DMS53 (cell line): ENCODE data around the gene JARID2.
"Not testable (repeated sequence)": the region's sequence is repeated elsewhere in the genome, so short reads cannot be mapped to it uniquely, and the experiment has no call there.

ENCODE experiments used
- DNase-seq: peaks from one replicate; lab custom pipeline; 2025; lab: John Stamatoyannopoulos, UW

JARID2 gene

GRCh38 chr6:15400572-15401004 lies 154.7 kb downstream of the JARID2 start:
- peak; percentile 85 for DNase-seq

- no peak for DNase-seq
Measured at GRCh38 chr6:15401120-15401519, 155.3 kb downstream of the JARID2 start.

GRCh38 chr6:15401769-15402250 lies 155.9 kb downstream of the JARID2 start:
- no peak for DNase-seq

GRCh38 chr6:15402406-15403045 lies 156.7 kb downstream of the JARID2 start:
- DNase-seq: no peak

- no peak for DNase-seq
Measured at GRCh38 chr6:15403094-15403755, 157.4 kb downstream of the JARID2 start.

- no peak for DNase-seq
Measured at GRCh38 chr6:15404685-15404980, 158.8 kb downstream of the JARID2 start.

GRCh38 chr6:15405129-15406068 lies 159.5 kb downstream of the JARID2 start:
- DNase-seq: no peak

DNA sequence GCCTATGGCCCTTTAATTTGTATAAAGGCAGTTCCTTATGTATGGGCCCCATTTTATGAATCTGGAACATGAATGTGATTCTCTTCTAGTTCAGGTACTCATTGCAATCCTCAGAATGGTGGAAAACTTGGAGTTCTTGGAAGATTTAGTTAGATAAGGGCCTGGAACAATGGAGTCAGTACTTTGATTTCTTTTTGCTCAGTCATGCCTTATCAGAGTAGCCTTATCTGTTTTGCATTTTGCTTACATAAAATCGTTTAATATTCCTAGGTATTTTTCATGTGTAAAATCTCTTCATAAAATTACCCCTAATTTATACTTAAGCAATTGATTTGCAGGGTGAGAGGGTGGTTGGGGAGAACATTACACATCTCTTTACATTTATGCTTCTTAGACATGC lies 160.6 kb downstream of the JARID2 start:
- DNase-seq: no peak

GRCh38 chr6:15408008-15408407 lies 162.1 kb downstream of the JARID2 start:
- no peak for DNase-seq

- no peak for DNase-seq
Measured at GRCh38 chr6:15408758-15409157, 162.9 kb downstream of the JARID2 start.

DNA sequence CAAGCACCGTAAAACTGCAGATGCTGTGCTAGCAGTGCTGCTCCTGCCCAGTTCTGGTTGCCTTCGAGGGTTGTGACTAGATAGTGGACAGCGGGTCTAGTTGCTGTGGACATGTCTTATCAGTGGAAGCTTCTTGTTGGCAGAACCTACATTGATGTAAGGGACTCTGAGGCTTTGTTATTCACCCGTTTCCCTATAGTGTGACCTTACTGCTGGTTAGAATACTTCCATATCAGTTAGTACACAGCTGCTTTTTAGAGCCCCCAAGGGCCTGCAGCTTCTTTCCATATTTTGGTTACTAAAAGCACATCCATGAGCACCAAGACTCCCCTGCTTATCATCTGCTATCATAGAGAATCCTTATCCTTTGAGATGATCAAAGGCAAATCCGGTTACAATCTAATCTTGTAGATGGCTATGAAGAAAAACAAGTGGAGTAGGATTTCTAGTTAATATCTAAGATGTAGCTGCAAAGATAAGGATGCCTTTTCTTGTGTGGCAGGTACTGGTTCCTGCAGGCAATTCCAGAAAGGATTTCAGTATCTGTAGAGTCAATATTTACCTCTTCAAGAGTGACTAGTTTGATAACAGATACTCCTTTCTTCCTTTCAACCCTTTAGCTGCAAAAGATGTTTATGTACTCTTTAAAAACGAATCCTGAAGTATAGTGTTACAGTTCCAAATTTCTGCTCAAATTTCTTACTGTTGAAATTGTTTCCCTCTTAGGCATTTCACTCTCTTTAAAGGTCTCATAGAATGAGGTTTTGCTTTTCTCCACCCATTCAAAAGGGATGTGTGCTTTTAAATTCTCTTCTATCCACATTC lies 163.6 kb downstream of the JARID2 start:
- DNase-seq: peak; percentile 14

GRCh38 chr6:15410126-15410391 lies 164.2 kb downstream of the JARID2 start:
- DNase-seq: no peak

DNA sequence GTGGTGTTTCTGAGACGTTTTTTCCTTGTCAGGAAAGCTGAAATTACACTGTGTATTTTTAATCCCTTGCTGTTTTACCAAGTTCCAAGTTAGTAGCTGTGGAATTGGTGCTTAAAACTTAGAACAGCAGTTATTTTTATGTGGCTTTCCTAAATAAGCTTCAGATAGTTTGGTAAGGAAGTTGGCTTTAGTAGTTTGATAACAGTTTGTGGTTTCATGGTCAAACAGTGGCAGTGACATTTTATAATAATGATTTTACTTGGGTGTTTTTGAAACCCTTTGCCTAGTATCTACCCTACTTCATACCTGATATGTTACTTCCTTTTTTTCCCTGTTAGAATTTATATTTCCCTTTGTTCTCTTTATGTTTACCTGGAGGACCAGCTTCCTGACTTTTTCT lies 164.9 kb downstream of the JARID2 start:
- no peak for DNase-seq

DNA sequence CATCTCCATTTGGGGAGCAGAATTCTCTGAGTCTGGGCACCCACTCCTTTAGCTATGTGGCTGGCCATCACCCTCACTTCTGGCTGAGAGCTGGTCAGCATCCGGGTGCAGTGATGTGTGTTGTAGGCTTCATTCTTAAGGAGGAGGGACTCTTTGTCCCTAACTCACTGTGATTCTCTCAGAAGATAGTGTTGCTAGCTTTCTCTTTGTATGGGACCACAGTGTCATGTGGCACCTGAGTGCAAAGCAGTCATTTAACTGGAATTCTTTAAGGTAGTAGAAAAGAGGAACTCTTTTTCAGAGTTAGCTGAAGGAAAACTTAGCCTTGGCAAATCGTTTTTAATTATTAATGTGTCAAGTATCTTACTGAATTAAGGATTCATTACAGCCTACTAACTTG lies 165.9 kb downstream of the JARID2 start:
- no peak for DNase-seq

- DNase-seq: no peak
Measured at GRCh38 chr6:15412767-15413166, 166.9 kb downstream of the JARID2 start.

- no peak for DNase-seq
Measured at GRCh38 chr6:15413466-15414234, 167.8 kb downstream of the JARID2 start.

GRCh38 chr6:15414235-15414612 lies 168.4 kb downstream of the JARID2 start:
- DNase-seq: no peak

DNA sequence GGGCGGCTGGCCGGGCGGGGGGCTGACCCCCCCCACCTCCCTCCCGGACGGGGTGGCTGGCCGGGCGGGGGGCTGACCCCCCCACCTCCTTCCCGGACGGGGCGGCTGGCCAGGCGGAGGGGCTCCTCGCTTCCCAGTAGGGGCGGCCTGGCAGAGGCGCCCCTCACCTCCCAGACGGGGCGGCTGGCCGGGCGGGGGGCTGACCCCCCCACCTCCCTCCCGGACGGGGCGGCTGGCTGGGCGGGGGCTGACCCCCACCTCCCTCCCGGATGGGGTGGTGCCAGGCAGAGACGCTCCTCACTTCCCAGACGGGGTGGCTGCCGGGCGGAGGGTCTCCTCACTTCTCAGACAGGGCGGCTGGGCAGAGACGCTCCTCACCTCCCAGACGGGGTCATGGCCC lies 169.8 kb downstream of the JARID2 start:
- not testable (repeated sequence) for DNase-seq

- no peak for DNase-seq
Measured at GRCh38 chr6:15416932-15417509, 171.2 kb downstream of the JARID2 start.

- no peak for DNase-seq
Measured at GRCh38 chr6:15417811-15418210, 171.9 kb downstream of the JARID2 start.

- no peak for DNase-seq
Measured at GRCh38 chr6:15419493-15419892, 173.6 kb downstream of the JARID2 start.
